Measurements from ENCODE around the gene DIP2C.
"Not testable (repeated sequence)": the region's sequence is repeated elsewhere in the genome, so short reads cannot be mapped to it uniquely, and the experiment has no call there.

Gene DIP2C

GRCh38 chr10:310371-310770 is 379.1 kb downstream of the DIP2C start:
- DNase-seq, result no peak

GRCh38 chr10:308572-309085 is 380.8 kb downstream of the DIP2C start:
- DNase-seq, result no peak

GRCh38 chr10:308101-308500 is 381.4 kb downstream of the DIP2C start:
- DNase-seq, result no peak

- no peak for DNase-seq
Measured at GRCh38 chr10:307659-308058, 381.8 kb downstream of the DIP2C start.

GRCh38 chr10:306675-307185 is 382.7 kb downstream of the DIP2C start:
- DNase-seq, result no peak

GRCh38 chr10:306007-306674 is 383.3 kb downstream of the DIP2C start:
- no peak for DNase-seq

- no peak for DNase-seq
Measured at GRCh38 chr10:305034-305433, 384.4 kb downstream of the DIP2C start.

- no peak for DNase-seq
Measured at GRCh38 chr10:301536-301935, 387.9 kb downstream of the DIP2C start.

GRCh38 chr10:300580-300979 is 388.9 kb downstream of the DIP2C start:
- not testable (repeated sequence) for DNase-seq

- no peak for DNase-seq
Measured at GRCh38 chr10:299969-300368, 389.5 kb downstream of the DIP2C start.

- no peak for DNase-seq
Measured at GRCh38 chr10:299512-299911, 390.0 kb downstream of the DIP2C start.

GRCh38 chr10:298033-298432 is 391.4 kb downstream of the DIP2C start:
- DNase-seq, result no peak

- no peak for DNase-seq
Measured at GRCh38 chr10:297567-297966, 391.9 kb downstream of the DIP2C start.

GRCh38 chr10:293636-294035 is 395.8 kb downstream of the DIP2C start:
- no peak for DNase-seq

- DNase-seq, result no peak
Measured at GRCh38 chr10:290026-290725, 399.3 kb downstream of the DIP2C start.

- DNase-seq, result no peak
Measured at GRCh38 chr10:289581-289980, 399.9 kb downstream of the DIP2C start.

- DNase-seq, result no peak
Measured at GRCh38 chr10:288316-289200, 400.9 kb downstream of the DIP2C start.

- DNase-seq, result no peak
Measured at GRCh38 chr10:287814-288213, 401.7 kb downstream of the DIP2C start.

- DNase-seq, result no peak
Measured at GRCh38 chr10:287026-287709, 402.3 kb downstream of the DIP2C start.

GRCh38 chr10:285216-285615 is 404.3 kb downstream of the DIP2C start:
- DNase-seq, result no peak

- no peak for DNase-seq
Measured at GRCh38 chr10:283916-284356, 405.5 kb downstream of the DIP2C start.

- DNase-seq, result no peak
Measured at GRCh38 chr10:283140-283479, 406.4 kb downstream of the DIP2C start.
